CD8-positive, alpha-beta memory T cell (primary cell): ENCODE measurements around the gene FAM180A. TPM values are rescaled to one million over a fixed set of nuclear protein-coding genes. Genes with fewer than 3 reads are reported as not detected.
A peak's percentile ranks its signal among the peaks of the same experiment; 100 is the strongest.

Experiments used
- CTCF ChIA-PET: fragments of 350-600 bp; sonication (Branson Sonifier 250); formaldehyde crosslinking; loops from one replicate; lab custom pipeline; 2021; ENCODE audit warnings: antibody characterized with exemption; lab: Charles Lee
- POLR2A ChIA-PET: fragments of 350-600 bp; sonication (Branson Sonifier 250); formaldehyde crosslinking; loops from one replicate; lab custom pipeline; 2021; ENCODE audit warnings: antibody characterized with exemption; lab: Charles Lee
- DNase-seq, 5 donors: peaks; one replicate each; pipeline versions ENCODE4 v3.0.0 to v3.0.0-alpha.2; 2020 to 2022; ENCODE audit warnings: mixed read lengths in 1 of 5
- H3K27ac ChIP-seq: one replicate; pipeline ENCODE4 v1.7.0; 2013; ENCODE audit warnings: low read depth, mild to moderate bottlenecking, low read length, moderate library complexity
- H3K27me3 ChIP-seq: 2 replicates; pipeline ENCODE4 v1.7.0; 2013; ENCODE audit warnings: low read length, mild to moderate bottlenecking; ENCODE audit not compliant: insufficient read depth, poor library complexity, severe bottlenecking
- H3K36me3 ChIP-seq: 2 replicates; pipeline ENCODE4 v1.7.0; 2013; ENCODE audit warnings: mild to moderate bottlenecking, low read length, moderate library complexity; ENCODE audit not compliant: insufficient read depth
- H3K4me1 ChIP-seq: 2 replicates; pipeline ENCODE4 v1.7.0; 2013; ENCODE audit warnings: mild to moderate bottlenecking, low read length, moderate library complexity; ENCODE audit not compliant: insufficient read depth
- H3K4me3 ChIP-seq: 2 replicates; pipeline ENCODE4 v1.7.0; 2013; ENCODE audit warnings: mild to moderate bottlenecking, low read length
- H3K9me3 ChIP-seq: 2 replicates; pipeline ENCODE4 v1.7.0; 2013; ENCODE audit warnings: mild to moderate bottlenecking, low read length
- H3K27ac Mint-ChIP-seq, 8 donors: one replicate each; pipeline ENCODE4 v1.8.0; 2020 to 2021; ENCODE audit warnings: mixed read lengths in 8 of 8, mild to moderate bottlenecking in 6 of 8, inconsistent platforms in 3 of 8, moderate library complexity in 3 of 8
- H3K27me3 Mint-ChIP-seq, 2 donors: one replicate each; pipeline ENCODE4 v1.8.0; 2020 to 2021; ENCODE audit warnings: mixed read lengths in 2 of 2, mild to moderate bottlenecking in 1 of 2, moderate library complexity in 1 of 2
- H3K36me3 Mint-ChIP-seq, 3 donors: one replicate each; pipeline ENCODE4 v1.8.0; 2020 to 2021; ENCODE audit warnings: mixed read lengths in 3 of 3, inconsistent platforms in 1 of 3, mild to moderate bottlenecking in 1 of 3
- H3K4me1 Mint-ChIP-seq, 3 donors: one replicate each; pipeline ENCODE4 v1.8.0; 2020 to 2021; ENCODE audit warnings: mixed read lengths in 3 of 3, inconsistent platforms in 1 of 3, mild to moderate bottlenecking in 1 of 3
- H3K4me3 Mint-ChIP-seq, 7 donors: one replicate each; pipeline ENCODE4 v1.8.0; 2020 to 2021; ENCODE audit warnings: mixed read lengths in 7 of 7, mild to moderate bottlenecking in 6 of 7, moderate library complexity in 4 of 7, inconsistent platforms in 2 of 7
- H3K9me3 Mint-ChIP-seq, 5 donors: one replicate each; pipeline ENCODE4 v1.8.0; 2020 to 2022; ENCODE audit warnings: mixed read lengths in 5 of 5, mild to moderate bottlenecking in 3 of 5, moderate library complexity in 2 of 5, inconsistent platforms in 1 of 5
- polyA plus RNA-seq: library from polyadenylated mRNA; unstranded; fragments of 300-500 nt; fragmentation: Illumina TruSeq; gene quantifications from one replicate; pipeline ENCODE4 v1.2.3, GENCODE V29; 2021
- total RNA-seq, 2 experiments: library from RNA; stranded (reverse); gene quantifications; one replicate each; pipeline ENCODE4 v1.2.3, GENCODE V29; 2021

Gene FAM180A
- total and polyA plus RNA-seq, 3 experiments from 2014 or later, result not detected

GRCh38 chr7:135756191-135756590, 7.6 kb upstream of the FAM180A start:
- H3K27ac ChIP-seq, result no peak overlapping the region
- CTCF ChIA-PET, result no interaction called here
- no peaks in the 10 kb centered on the region for H3K4me1 ChIP-seq
- Mint-ChIP-seq H3K27me3 (peaks cover 18 to 55% of the 10 kb centered on the region in 2 donors), H3K27ac (no peak overlapping the region), H3K36me3 (no peaks in the 10 kb centered on the region), H3K9me3 (peaks cover 0 to 5% (median 2%) of the 10 kb centered on the region in 5 donors), H3K4me1 (no peaks in the 10 kb centered on the region), H3K4me3 (no peak overlapping the region)
- no peaks in the 10 kb centered on the region for H3K27me3 ChIP-seq
- H3K4me3 ChIP-seq, result no peak overlapping the region
- no peak for DNase-seq
- H3K9me3 ChIP-seq, result no peaks in the 10 kb centered on the region
- POLR2A ChIA-PET, result no interaction called here
- H3K36me3 ChIP-seq, result no peaks in the 10 kb centered on the region

- Histone ChIP-seq H3K36me3 (no peaks in the 10 kb centered on the region), H3K9me3 (no peaks in the 10 kb centered on the region), H3K4me1 (no peaks in the 10 kb centered on the region), H3K27ac (no peak overlapping the region), H3K4me3 (no peak overlapping the region), H3K27me3 (no peaks in the 10 kb centered on the region)
- Mint-ChIP-seq H3K27me3 (peaks cover 16 to 48% of the 10 kb centered on the region in 2 donors), H3K4me3 (no peak overlapping the region), H3K36me3 (no peaks in the 10 kb centered on the region), H3K4me1 (no peaks in the 10 kb centered on the region), H3K27ac (no peak overlapping the region), H3K9me3 (peaks cover 0 to 5% (median 2%) of the 10 kb centered on the region in 5 donors)
- CTCF ChIA-PET, result no interaction called here
- POLR2A ChIA-PET, result no interaction called here
- DNase-seq, result no peak
Measured at GRCh38 chr7:135755351-135755753, 6.7 kb upstream of the FAM180A start.

- Histone ChIP-seq H3K27ac (no peak overlapping the region), H3K4me1 (no peaks in the 10 kb centered on the region), H3K4me3 (no peak overlapping the region), H3K27me3 (no peaks in the 10 kb centered on the region), H3K9me3 (no peaks in the 10 kb centered on the region), H3K36me3 (no peaks in the 10 kb centered on the region)
- DNase-seq, result no peak
- no peak overlapping the region for H3K27ac Mint-ChIP-seq
- no peak overlapping the region for H3K4me3 Mint-ChIP-seq
- H3K4me1 Mint-ChIP-seq, result no peaks in the 10 kb centered on the region
- H3K9me3 Mint-ChIP-seq, result peaks cover 0 to 5% (median 2%) of the 10 kb centered on the region in 5 donors
- ChIA-PET POLR2A (no interaction called here), CTCF (no interaction called here)
- peaks cover 15 to 37% of the 10 kb centered on the region in 2 donors for H3K27me3 Mint-ChIP-seq
- H3K36me3 Mint-ChIP-seq, result no peaks in the 10 kb centered on the region
Measured at GRCh38 chr7:135753616-135754413, 5.2 kb upstream of the FAM180A start.

GRCh38 chr7:135747366-135747765, 1.2 kb downstream of the FAM180A start:
- H3K9me3 Mint-ChIP-seq, result no peaks in the 10 kb centered on the region
- POLR2A ChIA-PET, result no interaction called here
- H3K27ac Mint-ChIP-seq, result no peak overlapping the region
- peaks cover 6 to 10% of the 10 kb centered on the region in 2 donors for H3K27me3 Mint-ChIP-seq
- Histone ChIP-seq H3K27ac (no peak overlapping the region), H3K36me3 (no peaks in the 10 kb centered on the region), H3K4me3 (no peak overlapping the region), H3K27me3 (no peaks in the 10 kb centered on the region), H3K9me3 (no peaks in the 10 kb centered on the region), H3K4me1 (no peaks in the 10 kb centered on the region)
- no peaks in the 10 kb centered on the region for H3K36me3 Mint-ChIP-seq
- H3K4me3 Mint-ChIP-seq, result no peak overlapping the region
- no peaks in the 10 kb centered on the region for H3K4me1 Mint-ChIP-seq
- CTCF ChIA-PET, result no interaction called here
- DNase-seq, result no peak

GRCh38 chr7:135745703-135746312, 2.8 kb downstream of the FAM180A start:
- Mint-ChIP-seq H3K4me3 (no peak overlapping the region), H3K4me1 (no peaks in the 10 kb centered on the region), H3K9me3 (no peaks in the 10 kb centered on the region), H3K27me3 (peaks cover 12 to 17% of the 10 kb centered on the region in 2 donors), H3K36me3 (no peaks in the 10 kb centered on the region), H3K27ac (no peak overlapping the region)
- POLR2A ChIA-PET, result no interaction called here
- CTCF ChIA-PET, result no interaction called here
- Histone ChIP-seq H3K4me1 (no peaks in the 10 kb centered on the region), H3K9me3 (no peaks in the 10 kb centered on the region), H3K36me3 (no peaks in the 10 kb centered on the region), H3K27me3 (no peaks in the 10 kb centered on the region), H3K4me3 (no peak overlapping the region), H3K27ac (no peak overlapping the region)
- DNase-seq, result no peak

- peaks cover 12 to 18% of the 10 kb centered on the region in 2 donors for H3K27me3 Mint-ChIP-seq
- H3K4me1 Mint-ChIP-seq, result no peaks in the 10 kb centered on the region
- H3K36me3 Mint-ChIP-seq, result no peaks in the 10 kb centered on the region
- H3K27ac ChIP-seq, result no peak overlapping the region
- H3K36me3 ChIP-seq, result no peaks in the 10 kb centered on the region
- H3K9me3 ChIP-seq, result no peaks in the 10 kb centered on the region
- H3K9me3 Mint-ChIP-seq, result no peaks in the 10 kb centered on the region
- no peaks in the 10 kb centered on the region for H3K27me3 ChIP-seq
- no peak overlapping the region for H3K4me3 ChIP-seq
- no peaks in the 10 kb centered on the region for H3K4me1 ChIP-seq
- H3K27ac Mint-ChIP-seq, result no peak overlapping the region
- ChIA-PET POLR2A (no interaction called here), CTCF (no interaction called here)
- no peak for DNase-seq
- H3K4me3 Mint-ChIP-seq, result no peak overlapping the region
Measured at GRCh38 chr7:135744938-135745702, 3.5 kb downstream of the FAM180A start.

GRCh38 chr7:135743907-135744731, 4.5 kb downstream of the FAM180A start:
- no peaks in the 10 kb centered on the region for H3K4me1 Mint-ChIP-seq
- POLR2A ChIA-PET, result no interaction called here
- DNase-seq, result no peak
- no peaks in the 10 kb centered on the region for H3K9me3 Mint-ChIP-seq
- CTCF ChIA-PET, result no interaction called here
- no peaks in the 10 kb centered on the region for H3K36me3 ChIP-seq
- H3K27me3 ChIP-seq, result no peaks in the 10 kb centered on the region
- peaks cover 12 to 18% of the 10 kb centered on the region in 2 donors for H3K27me3 Mint-ChIP-seq
- no peak overlapping the region for H3K4me3 Mint-ChIP-seq
- H3K4me3 ChIP-seq, result no peak overlapping the region
- H3K9me3 ChIP-seq, result no peaks in the 10 kb centered on the region
- H3K4me1 ChIP-seq, result no peaks in the 10 kb centered on the region
- H3K27ac ChIP-seq, result no peak overlapping the region
- H3K36me3 Mint-ChIP-seq, result no peaks in the 10 kb centered on the region
- H3K27ac Mint-ChIP-seq, result peak overlapping the region in 1 of 8 donors; percentile 16
